ENCODE measurements around the gene CCL21.

- TF ChIP-seq EP300 (IDR thresholded peaks at IDR 0.05; ENCODE audit: borderline replicate concordance): no peak
- no peak for TF ChIP-seq RAD21 (IDR thresholded peaks at IDR 0.05; ENCODE audit: low read depth)
- TF ChIP-seq TAF1 (IDR thresholded peaks at IDR 0.05; ENCODE audit: low read depth): no peak
- TF ChIP-seq YY1 (IDR thresholded peaks at IDR 0.05; ENCODE audit: low read depth): no peak
- TF ChIP-seq FOXM1 (IDR thresholded peaks at IDR 0.05; ENCODE audit: borderline replicate concordance, low read depth): no peak
- no peak for TF ChIP-seq EGR1 (IDR thresholded peaks at IDR 0.05)
- TF ChIP-seq NFIC (IDR thresholded peaks at IDR 0.05): no peak
- TF ChIP-seq TEAD4 (IDR thresholded peaks at IDR 0.05): no peak
- no peak for TF ChIP-seq REST (IDR thresholded peaks at IDR 0.05; ENCODE audit: low read depth)
- TF ChIP-seq CEBPB (IDR thresholded peaks at IDR 0.05): no peak
These were observed 18.0 kb downstream of the CCL21 start for GRCh38 chr9:34691936-34692315.
